22Rv1 (cell line): ENCODE results near the gene RNASET2.

ENCODE experiments used
- H3K27ac ChIP-seq: fragments of 450-650 bp; 2 replicates; pipeline ENCODE4 v1.5.1; 2017
- ZFX ChIP-seq: fragments of 450-650 bp; IDR thresholded peaks from 2 replicates; pipeline ENCODE4 v1.6.1; 2017; ENCODE audit warnings: antibody characterized with exemption, borderline replicate concordance
- TF ChIP-seq, protein P1 (sequence below): fragments of 450-650 bp; IDR thresholded peaks from 2 replicates; pipeline ENCODE4 v1.5.1; 2017; ENCODE audit warnings: mild to moderate bottlenecking

Gene RNASET2

GRCh38 chr6:166957087-166957804 lies 896 bp upstream of the RNASET2 start:
- TF ChIP-seq ZFX = no peak
- TF ChIP-seq, protein P1, sequence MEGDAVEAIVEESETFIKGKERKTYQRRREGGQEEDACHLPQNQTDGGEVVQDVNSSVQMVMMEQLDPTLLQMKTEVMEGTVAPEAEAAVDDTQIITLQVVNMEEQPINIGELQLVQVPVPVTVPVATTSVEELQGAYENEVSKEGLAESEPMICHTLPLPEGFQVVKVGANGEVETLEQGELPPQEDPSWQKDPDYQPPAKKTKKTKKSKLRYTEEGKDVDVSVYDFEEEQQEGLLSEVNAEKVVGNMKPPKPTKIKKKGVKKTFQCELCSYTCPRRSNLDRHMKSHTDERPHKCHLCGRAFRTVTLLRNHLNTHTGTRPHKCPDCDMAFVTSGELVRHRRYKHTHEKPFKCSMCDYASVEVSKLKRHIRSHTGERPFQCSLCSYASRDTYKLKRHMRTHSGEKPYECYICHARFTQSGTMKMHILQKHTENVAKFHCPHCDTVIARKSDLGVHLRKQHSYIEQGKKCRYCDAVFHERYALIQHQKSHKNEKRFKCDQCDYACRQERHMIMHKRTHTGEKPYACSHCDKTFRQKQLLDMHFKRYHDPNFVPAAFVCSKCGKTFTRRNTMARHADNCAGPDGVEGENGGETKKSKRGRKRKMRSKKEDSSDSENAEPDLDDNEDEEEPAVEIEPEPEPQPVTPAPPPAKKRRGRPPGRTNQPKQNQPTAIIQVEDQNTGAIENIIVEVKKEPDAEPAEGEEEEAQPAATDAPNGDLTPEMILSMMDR = no peak
- no peak overlapping the region for H3K27ac ChIP-seq

GRCh38 chr6:166955865-166956443 lies 396 bp downstream of the RNASET2 start:
- H3K27ac ChIP-seq = peak overlapping the region; percentile 44; the same call in 1 of the 2 replicates
- no peak for TF ChIP-seq ZFX
- TF ChIP-seq, protein P1 = no peak

GRCh38 chr6:166955121-166955864 lies 1.1 kb downstream of the RNASET2 start:
- TF ChIP-seq, protein P1 = no peak
- TF ChIP-seq ZFX = no peak
- H3K27ac ChIP-seq = no peak overlapping the region

DNA sequence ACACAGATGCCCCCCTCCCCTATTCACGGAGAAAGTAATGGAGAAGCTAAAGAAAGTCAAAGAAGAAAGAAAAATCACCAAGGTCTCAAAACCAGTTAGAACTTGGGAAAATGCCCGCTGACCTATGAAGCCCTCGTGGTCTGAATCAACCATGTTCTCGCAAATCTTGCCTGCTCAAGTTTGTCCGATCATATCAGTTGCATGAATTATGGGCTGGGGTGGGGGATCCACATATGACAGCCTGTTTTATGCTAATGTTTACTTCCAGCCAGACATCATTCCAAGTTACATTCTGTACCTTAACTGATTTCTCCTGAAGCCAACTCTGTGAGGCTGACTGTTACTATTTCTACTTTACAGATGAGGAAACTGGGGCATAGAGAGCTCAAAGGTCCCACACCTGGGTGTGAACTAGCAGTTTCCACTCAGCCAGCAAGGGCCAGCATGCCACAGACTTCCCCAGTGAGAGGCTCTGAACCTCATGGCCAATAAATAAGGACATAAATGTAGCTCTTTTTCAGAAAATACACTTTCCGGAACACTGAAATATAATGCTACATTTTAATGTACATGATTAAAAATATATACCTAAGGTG lies 2.1 kb downstream of the RNASET2 start:
- H3K27ac ChIP-seq = no peak overlapping the region
- TF ChIP-seq, protein P1 = no peak
- no peak for TF ChIP-seq ZFX

- no peak overlapping the region for H3K27ac ChIP-seq
- TF ChIP-seq, protein P1 = no peak
- no peak for TF ChIP-seq ZFX
Observed at GRCh38 chr6:166952567-166953486, 3.5 kb downstream of the RNASET2 start.

DNA sequence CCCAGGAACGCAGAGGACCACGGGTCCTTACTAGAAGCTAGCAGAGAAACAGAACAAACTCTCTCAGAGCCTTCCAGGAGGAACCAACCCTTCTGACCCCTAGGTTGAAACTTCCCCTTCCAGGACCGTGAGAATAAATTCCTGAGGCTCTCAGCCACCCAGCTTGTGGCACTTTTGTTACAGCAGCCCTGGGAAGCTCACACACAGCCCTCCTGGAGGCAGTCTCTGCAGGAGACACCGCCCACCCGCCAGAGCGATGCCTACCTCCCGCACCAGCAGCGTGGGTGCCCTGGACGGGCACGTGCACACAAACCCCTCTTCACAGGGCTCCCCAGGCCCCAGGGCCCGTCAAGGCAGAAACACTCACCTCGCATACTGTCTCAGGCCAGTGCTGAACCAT lies 4.2 kb downstream of the RNASET2 start:
- no peak overlapping the region for H3K27ac ChIP-seq

More for the DNA sequence above, 4.2 kb downstream of the RNASET2 start:
- TF ChIP-seq, protein P1 = no peak
- no peak for TF ChIP-seq ZFX
